ENCODE data around the gene CRKL. TPM values are rescaled to one million over a fixed set of nuclear protein-coding genes. Genes with fewer than 3 reads are reported as not detected.

The CRKL gene
- total and polyA plus RNA-seq, 2 donors (not counting 1 experiment from before 2014, with no cell fraction given) = 17.1 to 76.7 TPM

- POLR2A ChIA-PET = no interaction called here
- 94% methylated on average over 15 of the region's 20 CpGs for WGBS (ENCODE audit: insufficient coverage)
- Mint-ChIP-seq H3K27me3 (peaks cover 16% of the 10 kb centered on the region), H3K9me3 (ENCODE audit: insufficient read depth) (no peaks in the 10 kb centered on the region), H3K4me1 (peaks cover 29% of the 10 kb centered on the region), H3K27ac (no peak overlapping the region), H3K4me3 (no peak overlapping the region)
- no peak for ATAC-seq (ENCODE audit: low read depth)
- H4K20me1 ChIP-seq (ENCODE audit: control insufficient read depth, insufficient read depth, low read length, poor library complexity, severe bottlenecking) = peaks cover 16% of the 10 kb centered on the region
- no peak overlapping the region for H3K4me2 ChIP-seq (replicated peaks; ENCODE audit: low read depth, low read length, poor library complexity, severe bottlenecking)
- DNase-seq = no peak
- H3K36me3 ChIP-seq (replicated peaks in 1 of 2; ENCODE audit: control extremely low read depth in 1 of 2, control insufficient read depth in 1 of 2, extremely low read depth in 1 of 2, insufficient read depth in 2 of 2, low read length in 1 of 2) = no peaks in the 10 kb centered on the region
- no peak overlapping the region for H3K4me3 ChIP-seq (ENCODE audit: control extremely low read depth in 1 of 5, extremely low read depth in 1 of 5, insufficient read depth in 1 of 5, low read depth in 2 of 5, low read length in 4 of 5)
- no peak for TF ChIP-seq EZH2 (IDR thresholded peaks at IDR 0.05; ENCODE audit: borderline replicate concordance, insufficient read depth, low read depth, low read length, poor library complexity, severe bottlenecking)
- no peak for TF ChIP-seq CTCF (IDR thresholded peaks at IDR 0.05)
- intact Hi-C loops (cut with micrococcal nuclease) = loop anchor here (5.0 kb wide), 1 partner anchor 43 kb away; the partner anchor contains the start of gene CRKL
- H3K4me1 ChIP-seq (ENCODE audit: control insufficient read depth in 2 of 2, insufficient read depth in 2 of 2, low read length in 2 of 2) = peaks cover 24 to 33% of the 10 kb centered on the region in 2 donors
- H3K9me3 ChIP-seq (ENCODE audit: control extremely low read depth in 1 of 3, control insufficient read depth in 2 of 3, insufficient read depth in 1 of 3, low read length in 2 of 3) = no peaks in the 10 kb centered on the region
- H3K27ac ChIP-seq (ENCODE audit: low read length in 2 of 2) = no peak overlapping the region
- H3K27me3 ChIP-seq (replicated peaks in 1 of 4; ENCODE audit: control extremely low read depth in 1 of 4, control insufficient read depth in 3 of 4, insufficient read depth in 4 of 4, low read length in 3 of 4) = peaks cover 0 to 43% (median 9%) of the 10 kb centered on the region in 4 experiments
- CTCF ChIA-PET = interaction anchor here (0.7 to 2.1 kb wide), 12 partner anchors 11 to 706 kb away, joined by 3 to 8 read pairs (median 4); partner anchors contain the start of genes LZTR1 and THAP7
- H2AFZ ChIP-seq (ENCODE audit: insufficient read depth, low read depth, low read length, poor library complexity, severe bottlenecking) = no peak overlapping the region
- H3K9ac ChIP-seq (ENCODE audit: low read length) = no peak overlapping the region
- H3K79me2 ChIP-seq (ENCODE audit: control insufficient read depth, insufficient read depth, low read length) = peaks cover 4% of the 10 kb centered on the region
Measured at GRCh38 chr22:20959578-20960461, 42.6 kb downstream of the CRKL start.

GRCh38 chr22:20960609-20961008 lies 43.4 kb downstream of the CRKL start:
- Histone ChIP-seq H3K79me2 (ENCODE audit: control insufficient read depth, insufficient read depth, low read length) (peaks cover 4% of the 10 kb centered on the region), H4K20me1 (ENCODE audit: control insufficient read depth, insufficient read depth, low read length, poor library complexity, severe bottlenecking) (peaks cover 16% of the 10 kb centered on the region), H3K36me3 (replicated peaks in 1 of 2; ENCODE audit: control extremely low read depth in 1 of 2, control insufficient read depth in 1 of 2, extremely low read depth in 1 of 2, insufficient read depth in 2 of 2, low read length in 1 of 2) (no peaks in the 10 kb centered on the region), H3K4me1 (ENCODE audit: control insufficient read depth in 2 of 2, insufficient read depth in 2 of 2, low read length in 2 of 2) (peaks cover 28 to 38% of the 10 kb centered on the region in 2 donors), H3K9ac (ENCODE audit: low read length) (no peak overlapping the region), H3K4me3 (ENCODE audit: control extremely low read depth in 1 of 5, extremely low read depth in 1 of 5, insufficient read depth in 1 of 5, low read depth in 2 of 5, low read length in 4 of 5) (no peak overlapping the region), H3K27me3 (replicated peaks in 1 of 4; ENCODE audit: control extremely low read depth in 1 of 4, control insufficient read depth in 3 of 4, insufficient read depth in 4 of 4, low read length in 3 of 4) (peaks cover 0 to 43% (median 9%) of the 10 kb centered on the region in 4 experiments), H2AFZ (ENCODE audit: insufficient read depth, low read depth, low read length, poor library complexity, severe bottlenecking) (no peak overlapping the region), H3K4me2 (replicated peaks; ENCODE audit: low read depth, low read length, poor library complexity, severe bottlenecking) (no peak overlapping the region), H3K9me3 (ENCODE audit: control extremely low read depth in 1 of 3, control insufficient read depth in 2 of 3, insufficient read depth in 1 of 3, low read length in 2 of 3) (no peaks in the 10 kb centered on the region), H3K27ac (ENCODE audit: low read length in 2 of 2) (no peak overlapping the region)
- ChIA-PET POLR2A (no interaction called here), CTCF (interaction anchor here (0.6 to 1.4 kb wide), 6 partner anchors 12 to 141 kb away, joined by 3 to 5 read pairs (median 4); no protein-coding TSS in a partner anchor)
- peaks cover 16% of the 10 kb centered on the region for H3K27me3 Mint-ChIP-seq
- DNase-seq (no peak), ATAC-seq (ENCODE audit: low read depth) (no peak)
- H3K4me1 Mint-ChIP-seq = peaks cover 33% of the 10 kb centered on the region
- H3K4me3 Mint-ChIP-seq = no peak overlapping the region
- intact Hi-C loops (cut with micrococcal nuclease) = no loop called here
- TF ChIP-seq CTCF (IDR thresholded peaks at IDR 0.05) = no peak
- TF ChIP-seq EZH2 (IDR thresholded peaks at IDR 0.05; ENCODE audit: borderline replicate concordance, insufficient read depth, low read depth, low read length, poor library complexity, severe bottlenecking) = no peak
- WGBS (ENCODE audit: insufficient coverage) = no CpG with 5 or more reads among the region's 4 CpGs
- H3K9me3 Mint-ChIP-seq (ENCODE audit: insufficient read depth) = no peaks in the 10 kb centered on the region
- H3K27ac Mint-ChIP-seq = no peak overlapping the region
